Fibroblast of peridontal ligament (primary cell): ENCODE measurements around the gene APLP2.
"Not testable (repeated sequence)": the region's sequence is repeated elsewhere in the genome, so short reads cannot be mapped to it uniquely, and the experiment has no call there.

Experiments
- DNase-seq: peaks from one replicate; pipeline ENCODE4 v3.0.0-alpha.2; 2010; ENCODE audit errors: extremely low read depth

Gene APLP2

GRCh38 chr11:130090517-130090916 is 20.8 kb downstream of the APLP2 start:
- DNase-seq = not testable (repeated sequence)

GRCh38 chr11:130091169-130091568 is 21.5 kb downstream of the APLP2 start:
- not testable (repeated sequence) for DNase-seq

GRCh38 chr11:130092661-130093060 is 23.0 kb downstream of the APLP2 start:
- no peak for DNase-seq

- no peak for DNase-seq
Observed at GRCh38 chr11:130094614-130095013, 24.9 kb downstream of the APLP2 start.

- no peak for DNase-seq
Observed at GRCh38 chr11:130095326-130095725, 25.6 kb downstream of the APLP2 start.

- DNase-seq = no peak
Observed at GRCh38 chr11:130096042-130096441, 26.3 kb downstream of the APLP2 start.

- no peak for DNase-seq
Observed at GRCh38 chr11:130096823-130097222, 27.1 kb downstream of the APLP2 start.

- DNase-seq = no peak
Observed at GRCh38 chr11:130097285-130097684, 27.6 kb downstream of the APLP2 start.

- no peak for DNase-seq
Observed at GRCh38 chr11:130099356-130099755, 29.7 kb downstream of the APLP2 start.

GRCh38 chr11:130100381-130101095 is 30.8 kb downstream of the APLP2 start:
- no peak for DNase-seq

- DNase-seq = no peak
Observed at GRCh38 chr11:130101661-130102060, 32.0 kb downstream of the APLP2 start.

- DNase-seq = no peak
Observed at GRCh38 chr11:130102301-130103249, 32.9 kb downstream of the APLP2 start.

- peak; percentile 97 for DNase-seq
Observed at GRCh38 chr11:130103296-130103814, 33.7 kb downstream of the APLP2 start.

GRCh38 chr11:130106381-130106780 is 36.7 kb downstream of the APLP2 start:
- DNase-seq = no peak

GRCh38 chr11:130108671-130109070 is 39.0 kb downstream of the APLP2 start:
- not testable (repeated sequence) for DNase-seq

- no peak for DNase-seq
Observed at GRCh38 chr11:130109386-130109785, 39.7 kb downstream of the APLP2 start.

- DNase-seq = no peak
Observed at GRCh38 chr11:130110339-130111108, 40.8 kb downstream of the APLP2 start.

- DNase-seq = no peak
Observed at GRCh38 chr11:130112071-130112830, 42.6 kb downstream of the APLP2 start.

GRCh38 chr11:130114281-130114680 is 44.6 kb downstream of the APLP2 start:
- DNase-seq = no peak

GRCh38 chr11:130114726-130115125 is 45.0 kb downstream of the APLP2 start:
- no peak for DNase-seq

- DNase-seq = peak; percentile 49
Observed at GRCh38 chr11:130115218-130115617, 45.5 kb downstream of the APLP2 start.
